Choroid plexus epithelial cell (primary cell): ENCODE results near the gene TCN2.

Source experiments
- DNase-seq: peaks from one replicate; pipeline ENCODE4 v3.0.0-alpha.2; 2010; ENCODE audit warnings: low read depth
- H3K4me3 ChIP-seq: 2 replicates; pipeline ENCODE4 v1.5.1; 2011; ENCODE audit warnings: low read depth, mild to moderate bottlenecking, control low read depth, low read length, moderate library complexity
- TF ChIP-seq, protein P1 (sequence below): conservative IDR thresholded peaks from 2 replicates; pipeline ENCODE4 v1.5.1; 2011; ENCODE audit warnings: low read depth, mild to moderate bottlenecking, control low read depth, inconsistent platforms, low read length, moderate library complexity

The TCN2 gene

GRCh38 chr22:30655532-30655931 lies 48.6 kb downstream of the TCN2 start:
- TF ChIP-seq, protein P1, sequence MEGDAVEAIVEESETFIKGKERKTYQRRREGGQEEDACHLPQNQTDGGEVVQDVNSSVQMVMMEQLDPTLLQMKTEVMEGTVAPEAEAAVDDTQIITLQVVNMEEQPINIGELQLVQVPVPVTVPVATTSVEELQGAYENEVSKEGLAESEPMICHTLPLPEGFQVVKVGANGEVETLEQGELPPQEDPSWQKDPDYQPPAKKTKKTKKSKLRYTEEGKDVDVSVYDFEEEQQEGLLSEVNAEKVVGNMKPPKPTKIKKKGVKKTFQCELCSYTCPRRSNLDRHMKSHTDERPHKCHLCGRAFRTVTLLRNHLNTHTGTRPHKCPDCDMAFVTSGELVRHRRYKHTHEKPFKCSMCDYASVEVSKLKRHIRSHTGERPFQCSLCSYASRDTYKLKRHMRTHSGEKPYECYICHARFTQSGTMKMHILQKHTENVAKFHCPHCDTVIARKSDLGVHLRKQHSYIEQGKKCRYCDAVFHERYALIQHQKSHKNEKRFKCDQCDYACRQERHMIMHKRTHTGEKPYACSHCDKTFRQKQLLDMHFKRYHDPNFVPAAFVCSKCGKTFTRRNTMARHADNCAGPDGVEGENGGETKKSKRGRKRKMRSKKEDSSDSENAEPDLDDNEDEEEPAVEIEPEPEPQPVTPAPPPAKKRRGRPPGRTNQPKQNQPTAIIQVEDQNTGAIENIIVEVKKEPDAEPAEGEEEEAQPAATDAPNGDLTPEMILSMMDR = no peak
- no peak overlapping the region for H3K4me3 ChIP-seq
- peak; percentile 5 for DNase-seq

- no peak for DNase-seq
- no peak overlapping the region for H3K4me3 ChIP-seq
- TF ChIP-seq, protein P1 = no peak
Measured at GRCh38 chr22:30662040-30662439, 55.1 kb downstream of the TCN2 start.

- DNase-seq = no peak
- H3K4me3 ChIP-seq = no peak overlapping the region
- TF ChIP-seq, protein P1 = no peak
Measured at GRCh38 chr22:30664798-30665197, 57.8 kb downstream of the TCN2 start.

DNA sequence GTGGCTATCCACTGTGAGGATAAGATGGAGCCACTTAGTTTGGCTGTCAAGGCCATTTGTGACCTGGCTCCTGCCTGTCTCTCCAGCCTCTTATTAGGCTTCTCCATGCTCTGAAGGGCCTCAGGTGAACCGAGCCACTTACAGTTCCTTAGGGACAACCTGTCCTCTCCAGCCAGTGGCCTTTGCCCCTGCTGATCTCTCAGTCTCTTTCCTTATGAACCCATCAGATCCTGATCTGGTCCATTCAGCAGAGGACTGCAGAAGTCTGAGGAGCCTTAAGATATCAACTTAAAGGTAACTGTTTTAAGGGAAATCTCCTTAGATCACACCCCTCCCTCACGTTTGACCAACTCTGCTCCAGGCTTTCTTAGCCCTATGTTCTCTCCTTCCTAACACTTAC lies 58.3 kb downstream of the TCN2 start:
- TF ChIP-seq, protein P1 = no peak
- no peak for DNase-seq
- H3K4me3 ChIP-seq = no peak overlapping the region

- DNase-seq = no peak
- no peak overlapping the region for H3K4me3 ChIP-seq
- TF ChIP-seq, protein P1 = no peak
Measured at GRCh38 chr22:30665786-30666185, 58.8 kb downstream of the TCN2 start.

DNA sequence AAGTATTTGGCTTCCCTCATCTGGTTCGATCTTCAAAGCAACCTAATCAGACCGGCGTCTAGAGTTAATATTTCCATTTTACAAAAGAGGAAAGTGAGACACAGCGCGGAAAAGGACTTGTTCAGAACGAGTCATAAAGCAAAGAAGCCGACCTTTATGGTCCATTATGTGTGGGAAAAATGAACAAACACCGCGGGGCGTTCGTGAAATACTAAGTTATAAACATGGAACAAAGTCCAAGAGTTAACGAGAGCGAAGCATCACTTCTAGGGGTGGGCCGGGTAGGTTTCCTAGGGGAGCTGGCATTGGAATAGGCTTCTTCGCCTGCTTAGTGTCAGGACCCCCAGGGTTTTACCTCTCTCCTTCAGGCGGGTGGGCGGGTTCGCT lies 60.1 kb downstream of the TCN2 start:
- peak overlapping the region; percentile 96 for H3K4me3 ChIP-seq
- TF ChIP-seq, protein P1 = no peak
- DNase-seq = no peak

DNA sequence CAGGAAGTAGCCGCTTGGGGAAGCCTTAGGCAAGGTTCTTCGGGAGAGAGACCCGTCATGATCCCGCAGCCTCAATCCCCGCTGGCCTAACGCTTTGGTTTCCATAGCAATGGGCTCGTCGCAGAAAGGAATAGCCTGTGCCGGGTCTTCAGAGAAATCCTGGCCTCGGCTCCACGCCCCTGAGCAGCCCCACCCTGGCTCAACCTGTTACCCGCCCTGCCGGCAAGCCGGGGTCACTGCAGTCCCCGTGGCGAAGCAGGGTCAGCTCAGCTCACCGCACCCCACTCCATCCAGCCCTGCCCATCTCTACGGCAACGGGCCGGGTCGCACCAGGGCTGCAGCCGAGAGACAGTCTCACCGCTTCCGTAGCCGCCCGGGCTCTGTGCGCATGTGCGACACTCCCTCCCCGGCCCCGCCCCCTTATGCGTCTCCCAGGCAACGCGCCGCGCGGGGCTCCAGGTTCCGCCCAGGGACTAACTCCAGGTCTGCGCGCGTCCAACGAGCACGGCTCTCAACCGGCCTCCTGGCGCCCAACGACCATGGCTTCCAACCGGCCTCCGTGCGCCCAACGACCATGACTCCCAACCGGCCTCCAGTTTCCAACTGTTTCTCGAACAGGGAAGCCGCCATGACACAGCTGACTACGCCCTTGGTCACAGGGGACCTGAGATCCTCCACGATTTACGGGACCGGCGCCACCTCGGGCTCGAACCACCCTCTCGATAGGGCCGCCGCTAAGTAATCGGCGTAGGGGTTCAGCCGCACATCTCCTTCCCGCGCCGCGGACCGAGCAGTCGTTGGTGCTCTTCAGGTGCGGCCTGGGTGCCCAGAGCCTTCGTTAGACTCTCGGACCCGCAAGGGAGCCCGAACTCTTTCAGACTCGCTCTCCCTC lies 60.8 kb downstream of the TCN2 start, which contains the start of gene DUSP18:
Gene DUSP18 (minus strand): TSS at position 382 of the 892 bp plus-strand sequence. CDS start 3,872 bp downstream, outside the sequence.
- H3K4me3 ChIP-seq = peak within 1 kb of the TSS; percentile 96
- DNase-seq = peak; percentile 88
- TF ChIP-seq, protein P1 = peak; percentile 43
